Superior temporal gyrus (tissue), 1 donor: Measurements from ENCODE around the gene NRM.
"Not testable (repeated sequence)": the region's sequence is repeated elsewhere in the genome, so short reads cannot be mapped to it uniquely, and the experiment has no call there.

Source experiments
- DNase-seq: peaks from one replicate; pipeline ENCODE4 v3.0.0-alpha.2; 2016; ENCODE audit errors: extremely low spot score

NRM gene

DNA sequence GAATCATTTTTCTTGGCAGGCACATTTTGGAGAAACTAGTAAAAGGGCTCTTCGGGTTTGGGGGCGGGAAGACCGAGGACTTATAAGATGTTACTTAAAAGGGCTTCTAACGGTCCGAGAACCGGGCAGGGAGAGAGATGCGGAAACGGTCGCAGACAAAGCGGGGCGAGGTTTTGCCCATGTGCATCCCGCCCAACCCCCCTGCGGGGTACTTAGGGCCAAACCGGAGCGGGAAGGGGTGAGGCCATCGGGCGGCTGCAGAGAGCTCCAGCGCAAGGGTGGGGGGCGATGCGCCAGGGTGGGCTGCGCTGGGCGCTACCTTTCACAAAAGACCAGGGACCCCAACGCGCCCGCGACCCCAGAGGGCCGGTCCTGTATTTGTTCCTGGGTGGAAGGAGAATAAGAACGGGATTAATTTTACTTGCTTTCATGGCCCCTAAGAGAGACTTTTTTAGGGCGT lies 30.0 kb upstream of the NRM start:
- DNase-seq = peak; percentile 57

DNA sequence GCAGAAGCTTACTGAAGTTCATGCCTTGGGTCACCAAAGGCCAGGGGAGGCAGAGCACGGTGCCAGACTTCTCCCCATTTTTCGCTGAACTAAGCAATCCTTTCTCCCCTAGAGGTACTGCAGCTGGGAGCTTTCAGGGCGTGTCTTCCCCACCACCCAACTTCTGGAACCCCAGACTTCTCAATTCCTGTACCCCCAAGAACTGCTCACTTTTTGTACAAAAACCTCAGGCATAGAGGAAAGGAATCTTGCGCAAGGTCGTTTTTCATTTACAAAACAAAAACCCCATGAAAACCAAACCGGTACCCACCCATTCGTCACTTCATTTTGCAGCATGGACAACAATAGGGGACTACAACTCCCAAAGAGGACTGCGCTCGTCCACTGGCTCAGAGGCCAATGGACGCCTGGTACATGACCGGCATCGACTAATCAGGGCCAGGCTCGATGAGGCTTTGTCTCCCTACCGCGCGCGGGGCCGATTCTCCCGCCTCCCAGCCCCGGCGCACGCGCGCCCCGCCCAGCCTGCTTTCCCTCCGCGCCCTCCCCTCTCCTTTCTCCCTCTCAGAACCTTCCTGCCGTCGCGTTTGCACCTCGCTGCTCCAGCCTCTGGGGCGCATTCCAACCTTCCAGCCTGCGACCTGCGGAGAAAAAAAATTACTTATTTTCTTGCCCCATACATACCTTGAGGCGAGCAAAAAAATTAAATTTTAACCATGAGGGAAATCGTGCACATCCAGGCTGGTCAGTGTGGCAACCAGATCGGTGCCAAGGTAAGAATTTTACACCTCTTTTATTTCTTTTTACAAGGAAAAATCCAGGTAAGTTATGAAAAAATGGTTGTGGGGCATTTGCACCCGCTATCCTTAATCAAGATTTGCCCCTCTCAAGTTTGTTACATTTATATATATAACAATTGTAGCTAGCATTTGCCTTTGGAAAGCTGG lies 29.3 kb upstream of the NRM start, which contains the start of gene TUBB:
Gene TUBB (plus strand): TSS at position 562 of the 947 bp plus-strand sequence. CDS start 155 bp downstream, at position 717.
- DNase-seq = peak; percentile 98

DNA sequence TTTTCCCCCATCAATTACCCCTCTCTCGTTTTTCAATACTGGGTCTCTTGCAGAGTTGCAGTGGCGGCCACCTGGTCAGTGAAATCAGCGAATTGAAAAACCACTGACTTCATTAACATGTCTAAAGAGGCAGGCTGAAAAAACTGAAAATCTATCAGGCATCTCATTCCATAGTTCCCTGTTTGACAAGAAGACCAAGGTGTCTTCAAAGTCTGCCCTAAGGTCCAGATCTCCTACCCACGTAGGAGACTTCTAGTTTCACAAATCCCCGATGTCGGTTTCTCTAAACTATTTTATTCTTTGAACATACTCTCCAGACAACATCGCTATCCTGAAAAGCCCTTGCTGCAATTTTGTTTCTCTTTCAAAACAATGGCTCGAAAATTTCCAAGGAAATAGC lies 28.6 kb upstream of the NRM start:
- no peak for DNase-seq

DNA sequence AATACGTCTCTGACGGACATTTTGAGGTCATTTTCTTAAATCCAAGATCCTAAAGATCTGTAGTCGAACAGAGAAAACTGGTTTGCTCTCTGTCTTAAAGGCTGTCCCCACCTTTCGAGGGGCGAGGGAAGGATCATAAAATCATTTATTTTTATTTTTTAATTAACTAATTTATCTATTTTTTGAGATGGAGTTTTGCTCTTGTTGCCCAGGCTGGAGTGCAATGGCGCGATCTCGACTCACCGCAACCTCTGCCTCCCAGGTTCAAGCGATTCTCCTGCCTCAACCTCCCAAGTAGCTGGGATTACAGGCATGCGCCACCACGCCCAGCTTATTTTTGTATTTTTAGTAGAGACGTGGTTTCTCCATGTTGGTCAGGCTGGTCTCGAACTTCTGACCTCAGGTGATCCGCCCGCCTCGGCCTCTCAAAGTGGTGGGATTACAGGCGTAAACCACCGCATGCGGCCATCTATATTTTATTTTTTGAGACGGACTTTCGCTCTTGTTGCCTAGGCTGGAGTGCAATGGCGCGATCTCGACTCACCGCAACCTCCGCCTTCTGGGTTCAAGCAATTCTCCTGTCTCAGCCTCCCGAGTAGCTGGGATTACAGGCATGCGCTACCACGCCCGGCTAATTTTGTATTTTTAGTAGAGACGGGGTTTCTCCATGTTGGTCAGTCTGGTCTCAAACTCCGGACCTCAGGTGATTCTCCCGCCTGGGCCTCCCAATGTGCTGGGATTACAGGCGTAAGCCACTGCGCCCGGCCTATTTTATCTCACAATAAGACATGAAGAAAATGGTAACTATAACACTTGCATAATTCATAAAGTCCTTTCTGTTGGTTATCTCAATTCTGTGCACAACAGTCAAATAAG lies 27.3 kb upstream of the NRM start:
- not testable (repeated sequence) for DNase-seq

DNA sequence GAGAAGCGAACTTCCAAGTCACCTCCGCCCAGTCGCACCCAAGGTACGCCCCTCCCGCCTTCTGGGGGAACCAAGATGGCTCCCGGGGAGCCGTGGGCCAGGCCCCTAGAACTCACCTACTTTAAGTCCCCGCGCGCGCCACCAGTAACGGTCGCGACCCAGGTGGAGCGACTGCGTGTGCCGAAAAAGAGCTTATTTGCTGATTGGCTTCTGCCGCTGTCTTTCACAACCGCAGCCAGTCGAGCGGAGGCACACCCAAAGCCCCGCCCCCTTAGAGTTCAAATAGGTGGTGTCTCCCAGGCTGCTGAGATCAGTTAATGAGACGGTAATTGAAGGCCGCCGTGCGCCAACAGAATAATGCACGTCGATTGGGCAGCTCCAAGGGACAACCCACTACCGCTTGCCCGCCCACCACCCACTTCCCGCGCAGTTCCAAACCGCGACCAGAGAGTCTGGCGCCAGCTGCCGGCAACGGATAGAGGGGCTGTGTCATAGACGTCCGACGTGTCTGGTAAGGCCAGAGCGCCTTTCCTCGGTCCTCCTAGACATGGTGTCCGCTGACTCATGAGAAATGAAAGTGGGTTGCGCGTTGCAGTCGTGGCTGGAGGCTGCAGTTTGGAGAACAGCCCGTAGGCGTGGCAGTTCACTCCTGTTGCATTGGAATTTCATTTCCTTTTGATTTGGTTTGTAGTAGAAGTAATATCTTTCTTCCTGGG lies 26.5 kb upstream of the NRM start, which contains the start of gene MDC1:
Gene MDC1 (minus strand): TSS at position 153 of the 716 bp plus-strand sequence. CDS start 2,106 bp downstream, outside the sequence.
- DNase-seq = peak; percentile 99

DNA sequence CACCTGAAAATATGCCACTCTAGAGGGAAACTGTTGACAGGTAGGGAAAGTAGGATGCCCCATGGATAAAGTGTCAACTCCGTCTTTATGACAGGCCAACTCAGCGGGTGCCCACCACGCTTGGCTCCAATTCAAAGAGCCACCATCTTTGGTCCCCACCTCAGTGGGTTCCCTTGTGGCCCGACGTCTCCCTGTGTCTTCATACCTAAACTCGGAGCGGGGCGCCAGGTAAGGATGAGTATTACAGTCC lies 26.0 kb upstream of the NRM start:
- peak; percentile 22 for DNase-seq

DNA sequence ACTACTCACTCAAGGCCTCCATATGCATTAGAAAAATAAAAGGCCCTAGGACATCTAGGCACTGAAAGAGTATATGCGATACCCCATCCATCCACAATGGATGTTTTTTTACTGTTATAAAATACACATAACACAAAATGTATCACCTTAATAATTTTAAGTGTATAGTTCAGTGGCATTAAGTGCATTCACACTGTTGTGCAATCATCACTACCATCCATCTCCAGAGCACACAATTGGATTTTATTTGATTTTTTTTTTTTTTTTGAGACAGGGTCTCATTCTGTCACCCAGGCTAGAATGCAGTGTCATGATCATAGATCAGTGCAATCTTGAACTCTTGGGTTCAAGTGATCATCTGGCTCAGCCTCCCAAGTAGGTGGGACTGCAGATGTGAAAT lies 23.5 kb upstream of the NRM start:
- no peak for DNase-seq

DNA sequence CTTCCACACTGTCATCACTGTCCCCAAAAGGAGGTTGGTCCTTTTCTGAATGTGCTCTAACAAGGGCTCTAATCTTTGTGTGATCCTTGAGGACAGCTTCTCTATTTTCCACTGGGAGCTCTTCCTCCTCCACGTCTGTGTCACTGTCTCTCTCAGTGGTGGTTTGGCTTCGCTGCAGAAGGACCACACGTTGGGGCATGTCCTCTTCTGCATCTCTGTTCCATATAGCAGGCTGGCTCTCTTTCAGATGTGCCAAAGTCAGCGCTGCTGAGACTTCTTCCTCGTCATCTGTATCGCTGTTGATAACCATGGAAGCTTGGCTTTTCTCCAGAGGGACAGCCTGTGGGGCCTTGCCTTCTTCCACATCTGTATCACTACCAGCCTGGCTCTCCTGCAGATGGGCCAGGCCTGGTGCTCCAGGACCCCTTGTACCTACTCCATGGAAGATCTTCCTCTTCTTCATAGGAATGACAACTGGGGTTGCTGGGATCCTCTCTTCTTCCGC lies 21.7 kb upstream of the NRM start:
- no peak for DNase-seq

DNA sequence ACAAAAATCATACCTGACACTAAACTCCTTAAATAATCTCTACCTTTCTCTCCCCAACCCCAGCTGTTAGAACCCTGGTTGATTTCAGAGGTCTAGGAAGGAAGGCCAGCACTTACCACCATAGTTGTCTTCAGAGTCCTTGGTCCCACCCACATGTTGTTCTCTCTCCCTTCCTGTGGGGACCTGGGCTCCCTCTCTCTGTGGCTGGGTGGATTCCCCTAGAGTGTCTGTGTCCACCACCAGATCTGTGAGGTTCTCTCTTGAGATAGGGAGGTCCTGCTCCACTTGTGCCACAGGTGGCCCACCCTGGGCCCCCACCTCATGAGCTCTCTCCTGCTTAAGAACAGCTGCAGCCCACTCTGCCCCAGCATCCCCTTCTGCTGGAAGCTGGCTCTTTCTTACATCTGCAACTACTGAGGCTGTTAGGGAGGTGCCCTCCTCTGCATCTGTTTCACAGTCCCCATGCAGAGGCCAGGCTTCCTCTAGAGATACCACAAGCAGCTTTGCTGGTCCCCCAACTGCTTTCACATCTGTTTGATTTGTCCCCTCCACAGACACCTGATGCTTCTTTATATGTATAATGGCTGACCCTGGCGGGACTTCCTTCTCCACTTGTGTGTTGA lies 21.1 kb upstream of the NRM start:
- DNase-seq = no peak

DNA sequence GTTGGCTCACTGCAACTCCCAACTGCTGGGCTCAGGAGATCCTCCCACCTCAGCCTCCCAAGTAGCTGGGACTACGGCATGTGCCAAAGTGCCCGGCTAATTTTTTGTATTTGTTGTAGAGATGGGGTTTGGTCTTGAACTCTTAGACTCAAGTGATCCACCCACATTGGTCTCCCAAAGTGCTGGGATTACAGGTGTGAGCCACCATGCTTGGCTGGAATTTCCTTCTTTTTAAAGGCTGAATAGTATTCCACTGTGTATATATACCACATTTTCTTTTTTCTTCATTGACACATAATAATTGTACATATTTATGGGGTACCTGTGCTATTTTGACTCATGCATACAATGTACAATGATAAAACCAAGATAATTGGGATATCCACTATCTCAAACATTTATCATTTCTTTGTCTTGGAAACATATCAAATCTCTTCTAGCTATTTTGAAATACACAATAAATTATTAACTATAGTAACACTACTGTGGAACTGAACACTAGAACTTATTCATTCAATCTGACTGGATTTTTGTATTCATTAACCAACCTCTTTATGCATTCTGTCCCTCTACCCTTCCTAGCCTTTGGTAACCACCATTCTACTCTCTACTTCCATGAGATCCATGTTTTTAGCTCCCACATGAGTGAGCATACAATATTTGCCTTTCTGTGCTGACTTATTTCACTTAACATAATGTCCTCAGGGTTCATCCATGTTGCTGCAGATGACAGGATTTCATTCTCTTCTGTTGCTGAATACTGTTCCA lies 18.5 kb upstream of the NRM start:
- DNase-seq = no peak

DNA sequence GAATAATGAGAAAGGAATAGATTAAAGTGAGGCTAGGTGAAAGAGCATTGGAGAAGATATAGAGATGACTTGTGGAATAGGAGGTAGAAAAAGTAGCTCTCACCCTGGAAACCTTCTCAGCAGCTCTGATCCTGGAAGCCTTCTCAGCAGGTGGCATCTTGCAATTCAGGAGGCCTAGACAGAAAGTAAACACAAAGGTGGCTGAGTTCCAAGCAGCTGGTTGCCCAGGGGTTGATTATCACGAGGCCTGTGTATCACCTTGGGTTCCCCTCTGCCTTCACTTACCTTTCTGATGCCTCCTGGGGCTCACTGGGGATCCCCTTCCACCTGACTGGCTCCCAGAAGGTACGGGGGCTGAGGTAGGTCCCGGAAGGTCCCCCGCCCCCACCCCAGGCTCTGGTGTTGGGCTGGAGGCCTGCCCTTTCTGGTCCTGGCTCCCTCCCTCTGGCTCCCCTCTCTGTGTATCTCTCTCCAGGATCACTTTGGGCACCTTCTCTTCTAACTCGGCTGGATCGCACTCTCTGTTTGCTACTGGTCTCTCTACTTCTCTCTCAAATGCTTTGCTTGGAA lies 16.6 kb upstream of the NRM start:
- DNase-seq = no peak

DNA sequence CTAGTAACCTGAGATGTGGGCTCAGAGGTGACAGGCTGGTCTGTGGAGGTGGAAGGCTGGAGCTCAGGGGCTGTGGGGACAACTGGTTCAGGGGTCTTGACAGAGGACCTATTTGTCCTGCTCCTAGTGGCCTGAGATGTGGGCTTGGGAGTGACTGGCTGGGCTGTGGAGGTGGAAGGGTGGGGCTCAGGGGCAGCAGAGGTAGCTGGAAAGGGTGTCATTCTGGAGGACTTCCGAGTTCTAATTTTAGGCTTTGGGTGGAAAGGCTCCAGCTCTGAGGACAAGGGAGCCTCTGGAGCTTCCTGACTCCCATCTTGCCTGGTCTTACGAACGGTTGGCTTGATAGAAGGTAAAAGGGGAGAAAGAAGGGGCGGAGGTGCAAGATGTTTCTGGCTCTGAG lies 14.8 kb upstream of the NRM start:
- DNase-seq = no peak

DNA sequence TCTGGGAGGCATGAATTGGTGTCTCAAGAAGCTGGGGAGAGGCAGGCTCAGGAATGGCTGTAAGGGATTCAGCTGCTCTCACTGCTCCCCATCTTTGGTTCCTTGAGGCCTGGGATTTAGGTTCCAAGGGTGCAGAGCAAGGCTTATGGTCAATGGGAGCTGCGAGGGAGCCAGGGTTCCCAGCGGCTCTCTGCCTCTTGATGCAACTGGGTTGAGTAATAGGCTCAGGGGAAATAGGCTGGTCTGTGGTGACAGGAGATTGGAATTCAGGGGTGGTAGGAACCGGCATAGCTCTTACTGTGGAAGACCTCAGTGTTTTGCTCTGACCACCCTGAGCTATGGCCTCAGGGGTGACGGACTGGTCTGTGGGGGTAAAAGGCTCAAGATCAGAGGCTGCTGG lies 13.0 kb upstream of the NRM start:
- no peak for DNase-seq

DNA sequence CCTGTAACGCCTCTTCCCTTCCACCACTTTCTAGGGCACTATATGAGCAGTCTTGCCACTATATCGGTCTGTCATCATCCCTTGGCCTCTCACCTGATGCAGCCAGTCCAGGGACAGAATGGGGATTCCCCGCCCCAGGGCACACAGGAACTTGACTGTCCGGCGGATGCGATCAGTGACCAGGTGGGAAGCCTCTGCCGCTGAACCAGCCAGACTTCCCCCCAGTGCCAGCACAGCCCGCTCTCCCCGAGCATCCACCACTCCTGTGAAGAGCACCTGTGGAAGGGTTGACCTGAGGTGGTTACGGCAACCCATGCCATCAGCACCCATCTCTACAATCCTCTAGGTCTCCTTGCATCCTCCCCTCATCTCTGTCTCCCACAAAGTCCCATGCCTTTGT lies 12.2 kb upstream of the NRM start:
- DNase-seq = no peak

DNA sequence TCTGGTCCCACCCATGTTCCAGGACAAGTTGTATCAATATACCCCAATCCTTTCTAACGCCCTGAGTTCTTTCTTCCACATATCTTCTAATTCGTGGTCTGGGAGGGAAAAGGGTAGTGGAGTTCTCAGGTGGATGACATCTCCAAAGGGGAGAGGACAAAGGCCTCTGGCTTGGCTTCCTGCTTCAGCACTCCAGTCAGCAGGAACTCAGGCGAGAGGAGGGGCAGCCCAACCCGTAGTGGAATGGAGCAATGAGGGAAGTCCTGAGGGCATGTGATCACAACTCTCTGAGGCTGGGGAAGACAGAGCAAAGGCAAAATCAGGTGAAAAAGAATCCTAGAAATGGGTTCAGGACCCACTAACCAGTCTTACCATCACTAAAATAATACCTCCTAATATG lies 9.6 kb upstream of the NRM start:
- no peak for DNase-seq

DNA sequence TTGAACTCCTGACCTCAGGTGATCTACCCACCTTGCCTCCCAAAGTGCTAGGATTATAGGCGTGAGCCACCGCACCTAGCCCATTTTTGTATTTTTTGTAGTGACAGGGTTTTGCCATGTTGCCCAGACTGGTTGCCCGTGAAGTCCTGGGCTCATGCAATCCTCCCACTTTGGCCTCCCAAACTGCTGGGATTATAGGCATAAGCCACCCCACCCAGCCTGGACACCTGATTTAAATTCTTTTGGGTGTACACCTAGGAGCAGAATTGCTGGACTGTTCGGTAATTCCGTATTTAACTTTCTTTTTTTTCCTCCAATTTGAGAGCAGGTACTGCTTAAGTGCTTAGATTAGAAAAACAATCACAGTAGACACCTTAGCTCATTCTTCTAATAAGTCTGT lies 5.6 kb upstream of the NRM start:
- no peak for DNase-seq

DNA sequence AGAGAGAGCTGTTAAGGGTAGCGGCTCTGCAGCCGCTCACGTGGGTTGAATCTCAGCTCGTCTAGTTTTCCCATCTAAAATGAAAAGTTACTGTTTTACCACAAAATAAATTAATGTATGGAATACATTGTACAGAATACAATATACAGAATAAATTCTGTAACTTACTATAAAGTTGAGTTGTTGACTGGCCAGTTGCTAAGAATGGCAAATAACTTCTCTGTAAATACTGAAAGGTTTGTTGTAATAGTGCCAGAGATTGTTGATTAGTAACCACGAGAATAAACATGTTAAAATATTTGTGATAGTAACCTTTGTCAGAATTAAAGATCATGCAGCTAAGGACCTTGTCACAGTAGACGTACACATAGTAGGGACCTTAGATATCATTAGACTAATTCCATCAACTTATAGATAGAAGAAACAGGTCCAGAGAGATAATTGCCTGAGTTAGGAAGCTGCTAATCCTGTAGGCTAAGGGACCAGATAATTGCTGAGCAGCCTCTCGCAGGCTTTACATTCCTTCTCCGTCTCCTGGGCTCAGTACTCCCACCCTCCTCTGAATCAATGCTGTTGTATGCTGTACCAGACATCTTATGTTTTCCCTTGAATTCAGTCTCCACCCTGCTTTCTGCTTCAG lies 544 bp upstream of the NRM start:
- no peak for DNase-seq

DNA sequence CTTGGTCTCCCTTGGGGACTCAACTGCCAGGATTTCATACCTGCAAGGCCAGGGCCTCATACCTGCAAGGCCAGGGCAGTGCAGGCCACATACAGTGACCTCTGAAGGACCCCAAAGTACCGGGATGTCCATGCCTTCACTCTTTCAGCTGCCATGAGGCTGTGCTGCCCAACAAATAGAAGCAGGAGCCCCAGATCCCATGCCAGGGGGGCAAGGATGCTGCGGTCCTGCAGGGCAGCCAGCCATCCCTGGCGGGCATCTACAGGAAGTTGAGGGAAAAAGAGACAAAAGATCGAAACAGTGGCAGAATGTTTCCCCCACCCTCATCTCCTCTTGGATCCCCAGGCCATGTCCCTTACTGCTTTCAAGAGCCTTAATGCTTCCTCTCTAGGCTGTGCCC lies 799 bp downstream of the NRM start:
- DNase-seq = no peak

DNA sequence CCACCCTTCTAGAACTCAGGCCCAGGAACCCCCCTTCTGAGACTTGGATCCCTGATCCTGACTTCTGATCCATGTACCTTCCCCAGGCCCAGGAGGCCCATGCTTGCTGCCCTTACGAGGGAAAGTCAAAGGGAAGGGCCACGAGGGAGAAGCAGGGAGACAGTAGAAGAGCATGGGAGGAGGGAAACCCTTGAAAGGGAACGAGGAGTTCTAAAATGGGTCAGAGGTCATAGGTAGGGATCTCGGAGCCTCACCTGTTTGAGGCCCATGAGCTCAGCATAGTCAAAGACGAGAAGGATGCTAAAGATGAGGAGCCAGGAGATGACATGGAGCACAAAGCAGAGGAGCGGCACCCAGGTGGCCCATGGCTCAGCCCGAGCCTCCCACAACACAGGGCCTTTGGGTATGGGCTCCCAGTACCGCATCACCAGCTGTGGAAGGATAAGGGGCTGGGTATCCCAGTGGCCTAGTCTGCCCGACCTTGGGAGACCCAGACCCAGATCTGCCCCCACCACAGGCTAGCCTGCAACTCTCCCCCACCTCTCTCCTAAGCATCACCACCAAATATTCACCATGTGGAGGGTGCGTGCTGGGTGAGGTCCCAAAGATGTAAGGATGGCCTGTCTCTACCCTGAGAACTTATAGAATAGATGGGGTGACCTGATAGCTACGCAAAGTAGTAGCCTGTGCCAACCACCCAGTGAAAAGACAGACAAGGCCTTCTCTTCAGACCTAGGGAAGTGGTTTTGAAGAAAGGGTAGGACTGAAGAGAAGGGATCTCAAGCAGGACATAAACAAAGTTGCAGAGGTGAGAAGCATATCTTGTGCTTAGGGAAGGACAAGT lies 1.5 kb downstream of the NRM start:
- DNase-seq = no peak
